ENCODE data around the gene ODF2.

Gene ODF2

GRCh38 chr9:128528445-128529160 lies 72.8 kb downstream of the ODF2 start:
- no peak for DNase-seq (ENCODE audit: low read depth in 3 of 3)

DNA sequence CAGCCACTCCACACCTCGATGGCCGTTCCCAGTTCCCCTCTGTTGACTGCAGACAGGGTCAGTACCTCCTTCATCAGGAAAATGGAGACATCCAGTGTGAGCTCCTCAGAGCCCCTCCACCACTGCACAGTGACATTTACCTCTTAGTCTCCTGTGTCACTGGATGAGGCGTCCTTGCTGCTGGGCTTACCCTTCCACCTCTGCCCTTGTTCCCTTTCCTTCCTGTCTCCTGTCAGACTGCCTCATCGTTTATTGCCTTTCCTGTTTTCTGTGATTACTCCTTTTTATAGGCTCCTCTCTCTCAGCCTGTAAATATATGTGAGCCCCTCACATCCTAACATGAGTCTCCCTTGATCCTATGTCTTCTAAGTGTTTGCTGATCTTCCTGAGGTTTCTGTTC lies 73.4 kb downstream of the ODF2 start:
- no peak for DNase-seq (ENCODE audit: low read depth in 3 of 3)

DNA sequence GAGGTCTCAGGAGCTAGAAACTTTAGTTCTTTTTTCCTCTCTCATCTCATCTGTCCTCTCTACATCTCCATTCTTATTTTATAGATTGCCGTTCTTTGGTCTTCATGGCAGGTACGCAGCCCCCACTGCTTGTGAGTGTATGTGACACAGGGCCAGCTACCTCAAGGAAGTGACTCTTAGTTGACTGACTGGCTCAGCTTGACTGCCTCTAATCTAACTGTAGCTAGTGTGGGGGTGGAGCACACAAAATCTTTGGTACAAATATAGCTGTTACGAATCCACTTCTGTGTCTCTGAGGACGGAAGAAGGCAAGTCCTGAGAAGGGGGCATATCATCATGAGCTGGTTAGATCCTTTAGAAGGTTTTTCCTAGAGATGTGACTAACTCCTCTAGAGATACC lies 76.8 kb downstream of the ODF2 start:
- DNase-seq (ENCODE audit: low read depth in 3 of 3): no peak

DNA sequence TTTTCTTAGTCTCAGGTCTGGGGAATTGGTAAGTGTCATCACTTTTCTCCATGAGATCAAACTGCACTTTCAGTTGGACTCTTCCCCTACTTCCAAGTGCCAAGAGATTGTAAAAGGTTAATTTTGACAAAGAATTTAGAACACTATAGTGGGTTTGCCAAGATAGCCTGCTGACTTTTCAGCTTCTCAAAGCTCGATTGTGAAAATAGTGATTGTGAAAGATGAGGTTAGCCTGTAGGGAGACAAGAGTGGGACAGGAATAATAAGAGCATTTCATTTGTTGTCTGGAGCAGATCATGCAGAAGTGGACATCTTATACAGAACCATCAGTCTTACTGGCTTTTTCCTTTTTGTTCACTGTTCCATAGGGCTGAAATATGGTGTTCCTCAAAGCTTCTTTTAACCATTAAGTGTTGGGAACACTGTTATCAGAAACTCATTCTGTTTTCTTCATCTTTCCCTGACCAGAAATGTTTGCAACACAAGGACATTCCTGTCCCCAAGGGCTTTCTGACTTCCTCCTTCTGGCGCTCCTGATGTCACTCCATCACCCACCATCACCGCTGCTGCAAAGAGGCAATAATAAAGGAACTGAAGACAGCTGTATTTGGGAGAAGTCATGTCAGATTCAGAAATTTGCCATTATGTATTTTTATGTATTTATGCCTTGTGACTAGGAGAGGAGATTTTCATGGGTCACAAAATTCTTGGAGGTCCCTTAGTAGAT lies 85.0 kb downstream of the ODF2 start:
- no peak for DNase-seq (ENCODE audit: low read depth in 3 of 3)

- DNase-seq (ENCODE audit: low read depth in 3 of 3): no peak
These were observed 90.7 kb downstream of the ODF2 start for GRCh38 chr9:128546504-128546903.

- no peak for DNase-seq (ENCODE audit: low read depth in 3 of 3)
These were observed 93.1 kb downstream of the ODF2 start for GRCh38 chr9:128548876-128549275.

- DNase-seq (ENCODE audit: low read depth in 3 of 3): no peak
These were observed 94.4 kb downstream of the ODF2 start for GRCh38 chr9:128550226-128550625.
